ENCODE results near the gene MCRIP2. TPM values are rescaled to one million over a fixed set of nuclear protein-coding genes. Genes with fewer than 3 reads are reported as not detected.

The MCRIP2 gene
- total RNA-seq, 2 donors from 2014 or later = 33.7 to 52.0 TPM

GRCh38 chr16:627454-628239 is 14.0 kb upstream of the MCRIP2 start:
- H3K36me3 Mint-ChIP-seq = no peaks in the 10 kb centered on the region
- no peak for ATAC-seq
- H3K9me3 Mint-ChIP-seq = no peaks in the 10 kb centered on the region
- no peak for DNase-seq (ENCODE audit: low spot score in 2 of 2)
- H3K27ac Mint-ChIP-seq = no peak overlapping the region

DNA sequence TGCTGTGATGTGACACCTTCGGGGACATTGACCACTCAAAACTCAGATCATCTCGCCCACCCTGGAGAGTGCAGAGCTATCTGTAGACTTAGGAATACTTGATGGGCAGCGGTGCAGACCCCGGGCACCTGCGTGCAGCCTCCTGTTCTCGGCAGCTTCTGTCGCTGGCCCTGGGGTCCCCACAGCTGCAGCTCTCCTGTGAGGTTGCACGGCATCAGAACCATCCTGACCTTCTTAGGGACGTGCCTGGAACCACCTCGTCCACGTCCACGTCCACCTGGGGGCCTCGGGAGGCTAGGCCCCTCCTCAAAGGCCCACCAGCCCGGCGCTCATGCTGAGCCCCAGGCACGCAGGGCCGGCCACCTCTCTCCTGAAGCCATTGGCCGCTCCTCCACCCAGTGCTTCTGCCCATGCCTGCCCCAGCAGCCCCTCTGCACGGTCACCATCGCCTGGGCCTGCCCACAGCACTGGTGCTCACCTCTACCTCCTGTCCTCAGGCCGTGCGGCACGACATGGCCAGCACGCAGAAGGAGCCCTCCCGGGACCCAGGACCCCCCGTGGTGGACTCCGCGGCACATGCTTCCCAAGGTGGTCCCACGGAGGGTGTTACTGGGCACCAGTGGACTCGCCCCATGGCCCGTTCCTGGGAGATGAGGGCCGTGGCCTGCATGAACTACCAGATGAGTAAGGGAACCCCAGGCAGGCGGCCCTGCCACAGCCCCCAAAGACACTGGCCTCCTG is 13.1 kb upstream of the MCRIP2 start:
- ATAC-seq (peak in 1 of 2 donors; percentile 3), DNase-seq (ENCODE audit: low spot score in 2 of 2) (no peak)
- no peaks in the 10 kb centered on the region for H3K36me3 Mint-ChIP-seq
- H3K9me3 Mint-ChIP-seq = no peaks in the 10 kb centered on the region
- no peak overlapping the region for H3K27ac Mint-ChIP-seq

GRCh38 chr16:629185-629832 is 12.3 kb upstream of the MCRIP2 start:
- H3K27ac Mint-ChIP-seq = no peak overlapping the region
- DNase-seq (ENCODE audit: low spot score in 2 of 2) (no peak), ATAC-seq (no peak)
- H3K36me3 Mint-ChIP-seq = no peaks in the 10 kb centered on the region
- no peaks in the 10 kb centered on the region for H3K9me3 Mint-ChIP-seq

DNA sequence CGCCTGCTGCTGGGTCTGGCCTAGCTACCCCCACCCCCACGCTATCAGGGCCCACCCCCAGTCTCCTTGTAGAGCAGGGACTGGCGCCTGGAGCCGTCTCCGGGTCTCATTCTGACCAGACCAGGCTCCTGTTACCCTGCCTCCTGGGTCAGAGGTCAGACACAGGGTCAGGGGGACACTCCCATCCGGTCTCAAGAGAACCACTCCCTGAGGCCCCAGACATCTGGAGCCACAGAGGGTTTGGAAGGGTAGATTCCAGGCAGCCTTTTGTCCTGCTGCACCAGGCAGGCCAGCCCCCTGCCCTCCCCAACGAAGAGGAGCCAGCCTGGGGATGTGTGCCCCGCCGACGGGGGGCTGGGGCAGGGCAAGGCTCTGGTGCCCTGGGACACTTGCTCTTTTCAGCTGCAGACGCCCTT is 11.8 kb upstream of the MCRIP2 start:
- ATAC-seq = no peak
- H3K9me3 Mint-ChIP-seq = no peaks in the 10 kb centered on the region

GRCh38 chr16:630249-630814 is 11.3 kb upstream of the MCRIP2 start:
- DNase-seq (ENCODE audit: low spot score in 2 of 2) (no peak), ATAC-seq (peak in 1 of 2 donors; percentile 5)
- Mint-ChIP-seq H3K27ac (no peak overlapping the region), H3K9me3 (no peaks in the 10 kb centered on the region), H3K36me3 (no peaks in the 10 kb centered on the region)

More for the DNA sequence above, 11.8 kb upstream of the MCRIP2 start:
- DNase-seq (ENCODE audit: low spot score in 2 of 2) = no peak
- no peaks in the 10 kb centered on the region for H3K36me3 Mint-ChIP-seq
- H3K27ac Mint-ChIP-seq = no peak overlapping the region

GRCh38 chr16:630815-631405 is 10.7 kb upstream of the MCRIP2 start, which contains the start of gene WFIKKN1:
WFIKKN1 (plus strand) TSS chr16:630985; CDS start chr16:631254, 269 bp downstream.
- ATAC-seq (no peak), DNase-seq (ENCODE audit: low spot score in 2 of 2) (no peak)
- Mint-ChIP-seq H3K27ac (no peak within 1 kb of the TSS), H3K9me3 (no peaks in the 10 kb centered on the region), H3K36me3 (no peaks in the 10 kb centered on the region)

DNA sequence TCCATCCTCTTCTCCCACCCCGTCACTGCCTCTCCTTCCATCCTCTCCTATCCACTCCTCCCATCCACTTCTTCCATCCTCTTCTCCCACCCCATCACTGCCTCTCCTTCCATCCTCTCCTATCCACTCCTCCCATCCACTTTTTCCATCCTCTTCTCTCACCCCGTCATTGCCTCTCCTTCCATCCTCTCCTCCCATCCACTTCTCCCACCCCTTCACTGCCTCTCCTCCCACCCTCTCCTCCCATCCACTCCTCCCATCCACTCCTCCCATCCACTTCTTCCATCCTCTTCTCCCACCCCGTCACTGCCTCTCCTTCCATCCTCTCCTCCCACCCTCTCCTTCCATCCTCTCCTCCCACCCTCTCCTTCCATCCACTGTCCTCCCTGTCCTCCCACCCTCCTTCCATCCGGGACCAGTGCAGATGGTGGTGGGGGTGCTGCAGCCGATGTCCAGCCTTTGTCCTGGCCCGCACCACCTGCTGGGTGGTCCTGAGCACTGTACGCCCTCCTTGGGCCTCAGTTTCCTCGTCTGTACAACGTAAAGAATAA is 9.7 kb upstream of the MCRIP2 start:
- Mint-ChIP-seq H3K9me3 (no peaks in the 10 kb centered on the region), H3K36me3 (peaks cover 0 to 5% of the 10 kb centered on the region in 2 donors), H3K27ac (no peak overlapping the region)
- ATAC-seq (no peak), DNase-seq (ENCODE audit: low spot score in 2 of 2) (no peak)

DNA sequence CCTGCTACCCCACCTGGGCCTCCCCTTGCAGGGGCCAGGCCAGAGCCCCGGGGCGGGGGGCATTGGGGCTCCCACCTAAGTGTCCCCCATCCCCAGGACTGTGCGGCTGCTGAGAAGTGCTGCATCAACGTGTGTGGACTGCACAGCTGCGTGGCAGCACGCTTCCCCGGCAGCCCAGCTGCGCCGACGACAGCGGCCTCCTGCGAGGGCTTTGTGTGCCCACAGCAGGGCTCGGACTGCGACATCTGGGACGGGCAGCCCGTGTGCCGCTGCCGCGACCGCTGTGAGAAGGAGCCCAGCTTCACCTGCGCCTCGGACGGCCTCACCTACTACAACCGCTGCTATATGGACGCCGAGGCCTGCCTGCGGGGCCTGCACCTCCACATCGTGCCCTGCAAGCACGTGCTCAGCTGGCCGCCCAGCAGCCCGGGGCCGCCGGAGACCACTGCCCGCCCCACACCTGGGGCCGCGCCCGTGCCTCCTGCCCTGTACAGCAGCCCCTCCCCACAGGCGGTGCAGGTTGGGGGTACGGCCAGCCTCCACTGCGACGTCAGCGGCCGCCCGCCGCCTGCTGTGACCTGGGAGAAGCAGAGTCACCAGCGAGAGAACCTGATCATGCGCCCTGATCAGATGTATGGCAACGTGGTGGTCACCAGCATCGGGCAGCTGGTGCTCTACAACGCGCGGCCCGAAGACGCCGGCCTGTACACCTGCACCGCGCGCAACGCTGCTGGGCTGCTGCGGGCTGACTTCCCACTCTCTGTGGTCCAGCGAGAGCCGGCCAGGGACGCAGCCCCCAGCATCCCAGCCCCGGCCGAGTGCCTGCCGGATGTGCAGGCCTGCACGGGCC is 8.9 kb upstream of the MCRIP2 start:
- peaks cover 0 to 5% of the 10 kb centered on the region in 2 donors for H3K36me3 Mint-ChIP-seq
- no peak overlapping the region for H3K27ac Mint-ChIP-seq
- DNase-seq (ENCODE audit: low spot score in 2 of 2) (no peak), ATAC-seq (no peak)
- no peaks in the 10 kb centered on the region for H3K9me3 Mint-ChIP-seq

GRCh38 chr16:633336-634050 is 8.1 kb upstream of the MCRIP2 start:
- no peak overlapping the region for H3K27ac Mint-ChIP-seq
- ATAC-seq = no peak
- no peaks in the 10 kb centered on the region for H3K9me3 Mint-ChIP-seq
- DNase-seq (ENCODE audit: low spot score in 2 of 2) = peak in 1 of 2 donors; percentile 58
- H3K36me3 Mint-ChIP-seq = peaks cover 0 to 5% of the 10 kb centered on the region in 2 donors

DNA sequence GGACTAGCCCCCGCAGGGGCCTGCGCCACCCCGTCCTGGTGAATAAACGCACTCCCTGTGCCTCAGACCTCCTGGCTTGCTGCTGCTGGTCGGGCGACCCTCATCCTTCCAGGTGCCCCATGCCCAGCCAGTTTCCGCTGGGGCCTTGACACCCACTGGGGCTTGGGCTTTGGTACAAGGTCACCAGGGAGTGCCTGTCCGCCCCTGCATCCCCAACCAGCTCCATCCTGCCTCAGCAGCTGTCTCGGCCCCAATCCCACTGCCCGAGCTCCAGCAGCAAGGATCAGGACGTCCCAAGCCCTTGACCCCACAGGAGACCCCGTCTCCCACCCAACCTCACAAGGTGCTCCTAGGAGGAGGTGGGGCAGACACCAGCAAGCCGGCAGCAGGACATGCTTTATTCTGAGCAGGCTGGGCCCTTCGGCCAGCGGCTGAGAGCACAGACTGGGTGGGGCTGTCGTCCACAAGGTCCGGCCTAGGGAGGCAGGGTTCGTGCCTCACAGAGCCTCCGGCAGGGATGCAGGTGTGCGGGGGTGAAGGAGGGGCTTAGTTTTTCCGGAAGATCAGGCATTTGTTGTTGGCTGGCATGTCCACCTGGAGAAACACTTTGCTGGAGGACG is 7.5 kb upstream of the MCRIP2 start:
- Mint-ChIP-seq H3K27ac (no peak overlapping the region), H3K36me3 (peaks cover 0 to 5% of the 10 kb centered on the region in 2 donors), H3K9me3 (no peaks in the 10 kb centered on the region)
- no peak for ATAC-seq
- DNase-seq (ENCODE audit: low spot score in 2 of 2) = no peak

- Mint-ChIP-seq H3K36me3 (peaks cover 0 to 5% of the 10 kb centered on the region in 2 donors), H3K9me3 (no peaks in the 10 kb centered on the region), H3K27ac (peak overlapping the region in 1 of 2 donors; percentile 16)
- DNase-seq (ENCODE audit: low spot score in 2 of 2) (no peak), ATAC-seq (no peak)
Observed at GRCh38 chr16:634996-635395, 6.6 kb upstream of the MCRIP2 start.

- Mint-ChIP-seq H3K9me3 (no peaks in the 10 kb centered on the region), H3K27ac (peak overlapping the region in 1 of 2 donors; percentile 99), H3K36me3 (peaks cover 0 to 5% of the 10 kb centered on the region in 2 donors)
- ATAC-seq (peak; percentile 0 to 11), DNase-seq (ENCODE audit: low spot score in 2 of 2) (peak in 1 of 2 donors; percentile 78)
Observed at GRCh38 chr16:635573-636205, 5.9 kb upstream of the MCRIP2 start.

DNA sequence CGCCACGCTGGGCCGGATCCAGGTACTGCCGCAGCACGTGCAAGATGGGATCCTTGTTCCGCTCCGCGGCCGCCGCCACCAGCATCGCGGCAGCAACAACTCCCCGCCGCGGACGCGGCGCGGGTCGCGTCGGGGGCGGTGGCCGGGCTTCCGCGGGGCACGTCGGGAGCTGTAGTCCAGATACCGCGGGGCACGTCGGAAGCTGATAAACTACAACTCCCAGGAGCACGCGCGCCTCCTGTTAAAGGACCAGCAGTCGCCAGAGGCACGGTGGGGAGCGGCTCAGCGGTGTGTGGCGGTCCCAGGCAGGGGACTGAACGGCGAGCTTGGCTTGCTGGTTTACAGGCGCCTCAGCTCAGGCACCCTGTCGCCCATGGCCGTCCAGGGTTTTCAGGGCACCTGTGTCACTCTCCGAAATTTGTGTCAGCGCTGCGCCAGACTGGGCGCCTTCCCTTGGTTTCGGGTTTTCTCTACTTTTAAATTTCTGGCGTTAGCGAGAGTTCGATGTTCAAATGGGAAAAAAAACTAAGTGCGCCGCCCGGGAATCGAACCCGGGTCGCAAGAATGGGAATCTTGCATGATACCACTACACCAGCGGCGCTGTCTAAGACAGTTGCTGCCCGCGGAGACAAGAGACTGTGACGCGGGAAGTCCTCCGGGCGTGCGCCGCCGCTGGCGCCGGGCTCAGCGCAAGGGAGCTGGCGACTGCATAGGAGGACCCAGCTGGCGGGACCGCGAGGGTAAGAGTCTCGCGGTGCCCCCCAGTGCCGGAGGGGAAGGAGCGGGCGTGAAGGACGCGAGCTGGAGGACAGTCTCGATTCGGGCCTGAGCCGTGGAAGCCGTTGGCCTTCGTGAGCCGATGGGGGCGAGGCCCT is 5.2 kb upstream of the MCRIP2 start, which contains the start of gene METTL26:
Gene METTL26, minus strand, starts transcription at position 100 of the 875 bp plus-strand sequence. Its CDS starts 15 bp downstream, at position 85.
- Mint-ChIP-seq H3K9me3 (no peaks in the 10 kb centered on the region), H3K36me3 (peaks cover 0 to 5% of the 10 kb centered on the region in 2 donors), H3K27ac (peak within 1 kb of the TSS; percentile 99 to 100)
- ATAC-seq (peak; percentile 87), DNase-seq (ENCODE audit: low spot score in 2 of 2) (peak; percentile 93 to 95)
